BE2C (cell line): Measurements from ENCODE around the gene GASK1B.

Experiments
- DNase-seq: peaks from one replicate; pipeline ENCODE4 v3.0.0-alpha.2; 2020
- H3K27me3 ChIP-seq: fragments of 250-450 bp; sonication (Bioruptor Pico); 2 replicates; pipeline ENCODE4 v1.5.1; 2020; ENCODE audit warnings: mild to moderate bottlenecking
- H3K36me3 ChIP-seq: fragments of 250-450 bp; sonication (Bioruptor Pico); 2 replicates; pipeline ENCODE4 v1.5.1; 2020; ENCODE audit warnings: mild to moderate bottlenecking
- H3K4me1 ChIP-seq: fragments of 250-450 bp; sonication (Bioruptor Pico); 2 replicates; pipeline ENCODE4 v1.5.1; 2020
- H3K4me3 ChIP-seq: 2 replicates; pipeline ENCODE4 v1.5.1; 2011; ENCODE audit warnings: low read depth, low read length
- H3K9me3 ChIP-seq: fragments of 250-450 bp; sonication (Bioruptor Pico); 2 replicates; pipeline ENCODE4 v1.5.1; 2020
- CTCF ChIP-seq: IDR thresholded peaks from 2 replicates; pipeline ENCODE4 v1.5.1; 2012; ENCODE audit warnings: mild to moderate bottlenecking, low read depth, low read length

GASK1B gene

GRCh38 chr4:158192439-158193158, 19.8 kb upstream of the GASK1B start:
- no peak for DNase-seq
- TF ChIP-seq CTCF, result no peak
- no peaks in the 10 kb centered on the region for H3K9me3 ChIP-seq

GRCh38 chr4:158190718-158191117, 17.9 kb upstream of the GASK1B start:
- Histone ChIP-seq H3K27me3 (peaks cover 3% of the 10 kb centered on the region; the same call in 1 of the 2 replicates), H3K9me3 (no peaks in the 10 kb centered on the region), H3K36me3 (no peaks in the 10 kb centered on the region), H3K4me1 (no peaks in the 10 kb centered on the region), H3K4me3 (no peak overlapping the region)
- TF ChIP-seq CTCF, result no peak
- DNase-seq, result no peak

More at GRCh38 chr4:158192439-158193158, 19.8 kb upstream of the GASK1B start:
- no peaks in the 10 kb centered on the region for H3K4me1 ChIP-seq
- H3K27me3 ChIP-seq, result peaks cover 10% of the 10 kb centered on the region; the same call in 1 of the 2 replicates
- no peaks in the 10 kb centered on the region for H3K36me3 ChIP-seq
- no peak overlapping the region for H3K4me3 ChIP-seq

GRCh38 chr4:158189422-158189821, 16.6 kb upstream of the GASK1B start:
- no peaks in the 10 kb centered on the region for H3K9me3 ChIP-seq
- no peak for DNase-seq
- no peaks in the 10 kb centered on the region for H3K36me3 ChIP-seq
- H3K4me1 ChIP-seq, result no peaks in the 10 kb centered on the region
- no peak for TF ChIP-seq CTCF
- H3K27me3 ChIP-seq, result peaks cover under 1% of the 10 kb centered on the region; the same call in 1 of the 2 replicates
- no peak overlapping the region for H3K4me3 ChIP-seq

GRCh38 chr4:158186815-158187214, 14.0 kb upstream of the GASK1B start:
- Histone ChIP-seq H3K9me3 (no peaks in the 10 kb centered on the region), H3K27me3 (no peaks in the 10 kb centered on the region), H3K36me3 (no peaks in the 10 kb centered on the region), H3K4me1 (no peaks in the 10 kb centered on the region), H3K4me3 (no peak overlapping the region)
- no peak for DNase-seq
- no peak for TF ChIP-seq CTCF

GRCh38 chr4:158182736-158183135, 9.9 kb upstream of the GASK1B start:
- DNase-seq, result peak; percentile 83
- no peaks in the 10 kb centered on the region for H3K4me1 ChIP-seq
- H3K4me3 ChIP-seq, result peak overlapping the region; percentile 53
- no peak for TF ChIP-seq CTCF
- H3K36me3 ChIP-seq, result no peaks in the 10 kb centered on the region
- H3K27me3 ChIP-seq, result peaks cover 3% of the 10 kb centered on the region; the same call in 1 of the 2 replicates
- H3K9me3 ChIP-seq, result no peaks in the 10 kb centered on the region

- H3K4me3 ChIP-seq, result peak overlapping the region; percentile 53; the same call in 1 of the 2 replicates
- H3K9me3 ChIP-seq, result no peaks in the 10 kb centered on the region
- no peaks in the 10 kb centered on the region for H3K4me1 ChIP-seq
- TF ChIP-seq CTCF, result no peak
- H3K27me3 ChIP-seq, result peaks cover 3% of the 10 kb centered on the region; the same call in 1 of the 2 replicates
- no peaks in the 10 kb centered on the region for H3K36me3 ChIP-seq
- no peak for DNase-seq
Measured at GRCh38 chr4:158181906-158182305, 9.1 kb upstream of the GASK1B start.
